HT-29 (cell line): ENCODE data around the gene TNFAIP2. TPM values are rescaled to one million over a fixed set of nuclear protein-coding genes. Genes with fewer than 3 reads are reported as not detected.

Experiments used
- DNase-seq: peaks from one replicate; pipeline ENCODE4 v3.0.0-alpha.2; 2015; ENCODE audit warnings: low spot score
- total RNA-seq: library from RNA; depleted of rRNA; stranded (reverse); fragments of >200 nt; shearing (Covaris generic); gene quantifications from 2 replicates; pipeline ENCODE4 v1.2.3, GENCODE V29; 2014

The TNFAIP2 gene
- total RNA-seq, 1 experiment from 2014 or later = 168 TPM

DNA sequence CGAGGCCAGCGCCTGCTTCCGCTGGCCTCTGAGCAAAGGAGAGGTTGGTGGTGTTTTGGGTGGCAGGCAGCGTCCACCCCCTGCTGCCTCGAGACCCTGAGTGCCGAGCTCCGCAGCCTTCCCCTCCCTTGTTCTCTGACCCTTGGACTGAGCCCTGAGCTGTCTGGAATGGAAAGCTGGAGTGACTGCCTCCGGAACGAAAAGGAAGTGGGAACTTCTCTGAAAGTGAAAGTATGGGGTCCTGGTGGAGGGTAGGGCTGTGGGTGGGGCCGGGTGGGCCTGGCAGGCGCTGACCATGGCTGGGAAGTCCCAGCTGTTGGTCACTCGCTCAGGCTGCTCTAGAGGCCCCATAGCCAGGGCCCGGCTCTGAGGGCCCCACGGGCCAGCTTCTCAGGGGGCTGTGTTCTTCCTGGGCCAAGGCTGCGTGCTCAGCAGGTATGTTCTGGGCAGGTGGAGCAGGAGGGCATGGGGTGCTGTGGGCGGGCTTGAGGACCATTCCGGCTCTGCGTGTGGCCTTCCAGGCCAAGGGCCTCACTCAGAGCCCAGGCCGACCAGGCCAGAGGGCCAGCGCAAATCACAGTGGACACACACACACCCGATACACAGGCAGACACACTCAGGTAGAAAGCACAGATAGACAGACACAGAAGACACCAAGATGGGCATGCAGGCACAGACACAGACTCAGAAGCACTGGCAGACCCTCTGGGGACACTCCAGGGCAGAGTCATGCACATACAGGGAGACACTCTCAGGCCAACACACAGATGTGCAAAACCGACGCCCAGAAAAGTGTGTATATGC, 28.7 kb upstream of the TNFAIP2 start, which contains the start of gene EXOC3L4:
Gene EXOC3L4, plus strand, starts transcription at position 320 of the 804 bp plus-strand sequence. CDS start 5,495 bp downstream, outside the sequence.
- DNase-seq = no peak

DNA sequence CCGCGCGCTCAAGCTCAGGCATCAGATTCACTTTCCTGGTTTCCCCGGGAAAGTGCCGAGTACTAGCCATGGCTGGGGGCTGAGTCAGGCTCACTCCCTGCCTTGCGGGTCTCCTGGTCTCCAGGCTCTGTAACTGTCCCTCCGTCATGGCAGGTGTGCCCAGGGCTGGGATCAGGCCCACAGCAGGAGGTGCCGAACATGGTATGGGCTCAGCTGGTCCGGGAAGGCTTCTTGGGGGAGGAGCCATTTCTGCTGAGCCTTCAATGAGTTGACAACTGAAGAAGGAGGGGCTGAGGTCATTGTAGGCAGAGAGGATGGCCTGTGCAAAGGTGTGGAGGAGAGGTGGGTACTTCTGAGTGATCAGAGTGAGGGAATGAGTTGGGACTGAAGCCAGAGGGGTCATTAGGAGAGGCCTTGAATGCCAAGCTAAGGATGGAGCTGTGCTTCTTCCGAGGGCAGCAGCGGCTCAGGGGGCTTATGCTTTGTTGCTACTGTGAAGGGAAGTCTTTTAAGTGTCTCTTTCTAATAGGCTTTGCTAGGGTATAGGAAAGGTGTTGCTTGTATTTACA, 28.0 kb upstream of the TNFAIP2 start:
- DNase-seq = no peak

DNA sequence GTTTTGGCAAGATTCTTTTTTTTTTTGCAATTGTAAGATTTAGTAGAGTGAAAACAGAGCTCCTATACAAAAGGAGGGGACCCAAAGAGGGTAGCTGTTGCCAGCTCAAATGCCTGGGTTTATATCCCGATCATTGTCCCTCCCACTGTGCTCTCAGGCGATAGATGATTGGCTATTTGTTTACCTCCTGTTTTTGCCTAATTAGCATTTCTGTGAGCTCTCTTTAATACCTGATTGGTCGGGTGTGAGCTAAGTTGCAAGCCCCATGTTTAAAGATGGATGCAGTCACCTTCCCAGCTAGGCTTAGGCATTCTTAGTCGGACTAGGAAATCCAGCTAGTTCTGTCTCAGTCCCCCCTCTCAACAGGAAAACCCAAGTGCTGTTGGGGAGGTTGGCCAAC, 26.9 kb upstream of the TNFAIP2 start:
- no peak for DNase-seq

DNA sequence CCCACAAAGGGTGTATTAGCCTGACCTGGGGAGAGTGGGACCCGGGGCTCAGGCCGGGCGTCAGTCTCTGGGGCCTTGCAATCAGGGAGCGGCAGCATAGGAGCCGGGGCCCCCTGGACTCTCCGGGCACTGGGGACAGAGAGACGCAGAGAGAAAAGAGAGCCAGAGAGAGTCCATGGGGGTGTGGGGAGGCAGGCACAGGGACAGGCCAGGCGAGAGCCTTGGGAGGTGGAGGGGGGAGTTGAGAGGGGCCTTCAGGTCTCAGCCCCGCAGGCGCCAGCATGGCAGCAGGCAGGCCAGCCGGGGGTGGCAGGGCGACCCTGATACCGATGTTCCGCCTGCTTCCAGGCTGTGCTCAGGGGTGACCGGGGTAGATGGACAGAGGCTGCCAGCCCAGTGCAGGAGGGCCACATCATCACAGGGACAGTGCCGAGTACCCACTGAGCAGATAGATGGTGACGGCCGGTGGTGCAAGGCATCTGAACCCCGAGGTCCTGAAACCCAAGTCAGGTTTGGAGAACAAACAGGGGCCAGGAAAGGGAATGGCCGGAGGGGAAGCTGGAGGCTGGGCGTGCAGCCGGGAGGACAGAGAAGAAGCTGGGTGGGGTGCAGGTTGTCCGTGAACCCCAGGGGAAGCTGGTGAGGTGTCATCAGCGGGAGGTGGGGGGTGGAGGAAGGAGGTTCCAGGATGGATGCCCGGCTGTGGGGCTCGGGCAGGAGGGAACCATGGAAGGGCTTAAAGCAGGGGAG, 25.8 kb upstream of the TNFAIP2 start:
- DNase-seq = no peak

DNA sequence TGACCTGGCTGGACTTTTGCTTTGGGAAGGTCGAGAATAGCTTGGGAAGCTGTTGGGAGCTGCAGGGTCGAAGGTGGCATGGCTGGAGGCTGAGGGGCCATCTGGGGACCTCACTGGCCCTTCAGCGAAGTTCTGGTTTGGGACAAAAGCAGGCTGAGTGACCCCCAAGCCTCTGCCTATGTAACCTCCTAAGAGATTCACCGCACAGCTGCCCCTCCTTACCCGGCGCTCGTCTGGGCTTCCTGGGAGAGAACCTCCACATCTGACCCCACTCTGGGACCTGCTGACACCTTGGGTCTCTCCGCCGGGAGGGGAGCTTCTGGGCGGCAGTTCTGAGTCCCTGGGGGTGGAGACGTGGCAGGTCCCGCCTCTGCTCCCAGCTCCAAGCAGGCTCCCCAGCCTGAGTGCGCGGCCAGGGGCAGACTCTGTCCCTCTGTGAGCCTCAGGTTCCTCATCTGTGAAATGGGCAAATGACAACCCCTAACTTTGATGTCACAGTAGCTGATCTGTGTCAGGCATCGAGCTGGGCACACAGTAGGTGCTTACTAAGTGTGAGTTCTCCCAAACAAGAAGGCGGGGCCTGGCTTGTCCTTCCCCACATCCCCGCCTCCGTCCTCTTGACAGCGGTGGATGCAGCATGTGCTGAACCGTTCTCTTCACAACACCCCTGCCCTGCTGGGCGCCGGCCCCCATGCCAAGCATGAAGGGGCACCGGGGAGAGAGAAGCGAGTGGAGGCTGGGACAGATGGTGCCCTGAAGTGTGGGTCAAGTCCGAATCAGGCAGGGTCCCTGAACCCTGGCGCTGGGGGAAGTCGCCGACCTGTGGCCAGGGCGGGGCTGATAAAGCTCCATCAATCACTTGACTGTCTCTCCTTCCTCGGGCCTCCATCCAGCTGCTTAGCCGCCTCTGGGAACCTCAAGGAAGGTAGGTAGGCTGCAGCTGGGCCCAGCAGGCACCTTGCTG, 25.0 kb upstream of the TNFAIP2 start:
- DNase-seq = no peak

DNA sequence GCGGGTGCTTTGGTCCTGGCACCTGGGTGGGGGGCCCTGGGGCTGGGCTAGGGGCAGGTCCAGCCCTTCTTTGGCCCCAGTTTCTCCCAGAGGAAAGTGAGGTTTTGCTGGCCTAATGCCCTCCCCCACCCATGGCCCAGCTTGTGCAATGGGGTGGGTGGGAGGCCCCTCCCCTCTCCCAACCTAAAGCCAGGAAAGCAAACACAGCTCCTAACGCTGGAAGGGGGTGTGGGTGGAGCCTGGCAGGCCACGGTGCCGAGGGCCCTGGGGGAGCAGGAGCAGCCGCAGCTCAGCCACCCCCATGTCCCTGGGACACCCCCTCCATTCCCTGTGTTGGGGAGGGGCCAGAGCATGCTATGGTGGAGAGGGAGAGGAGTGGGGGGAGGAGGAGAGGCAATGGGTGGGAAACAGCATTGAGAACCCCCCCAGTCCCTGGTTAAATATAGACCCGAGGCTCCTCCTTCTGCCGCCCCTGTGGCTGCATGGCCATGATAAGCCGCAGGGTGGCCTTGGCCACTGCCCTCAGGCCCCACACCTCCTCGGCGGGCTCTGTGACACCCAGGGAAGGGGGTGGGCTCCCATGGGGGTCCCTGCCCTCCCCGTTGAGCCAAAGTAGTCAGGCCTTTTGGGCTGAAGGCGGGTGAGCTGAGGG, 24.1 kb upstream of the TNFAIP2 start:
- no peak for DNase-seq

DNA sequence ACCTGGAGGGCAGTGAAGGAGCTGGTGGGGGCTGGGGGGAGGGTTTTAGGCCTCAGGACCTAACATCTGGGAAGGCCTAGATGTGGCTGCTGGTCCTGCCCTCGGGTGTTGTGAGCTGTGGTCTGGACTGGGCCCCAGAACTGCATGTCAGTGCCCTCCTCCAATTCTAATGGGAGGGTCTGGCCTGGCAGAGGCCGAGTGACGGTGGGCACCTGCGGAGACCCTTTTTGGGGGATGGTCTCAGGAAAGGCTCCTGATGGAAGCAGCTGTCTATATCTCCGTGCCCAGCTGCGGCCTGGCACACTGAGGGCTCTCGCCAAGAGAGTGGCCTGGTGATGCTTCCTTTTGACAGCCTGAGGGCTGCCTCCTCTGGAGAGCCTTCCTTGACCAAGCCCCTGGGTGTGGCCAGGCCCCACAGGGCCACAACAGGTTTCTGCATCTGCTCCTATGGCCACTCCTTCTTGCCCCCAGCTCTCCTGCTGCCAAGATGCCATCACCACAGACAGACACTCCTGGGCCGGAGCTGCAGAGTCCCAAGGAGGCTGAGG, 23.5 kb upstream of the TNFAIP2 start:
- no peak for DNase-seq

DNA sequence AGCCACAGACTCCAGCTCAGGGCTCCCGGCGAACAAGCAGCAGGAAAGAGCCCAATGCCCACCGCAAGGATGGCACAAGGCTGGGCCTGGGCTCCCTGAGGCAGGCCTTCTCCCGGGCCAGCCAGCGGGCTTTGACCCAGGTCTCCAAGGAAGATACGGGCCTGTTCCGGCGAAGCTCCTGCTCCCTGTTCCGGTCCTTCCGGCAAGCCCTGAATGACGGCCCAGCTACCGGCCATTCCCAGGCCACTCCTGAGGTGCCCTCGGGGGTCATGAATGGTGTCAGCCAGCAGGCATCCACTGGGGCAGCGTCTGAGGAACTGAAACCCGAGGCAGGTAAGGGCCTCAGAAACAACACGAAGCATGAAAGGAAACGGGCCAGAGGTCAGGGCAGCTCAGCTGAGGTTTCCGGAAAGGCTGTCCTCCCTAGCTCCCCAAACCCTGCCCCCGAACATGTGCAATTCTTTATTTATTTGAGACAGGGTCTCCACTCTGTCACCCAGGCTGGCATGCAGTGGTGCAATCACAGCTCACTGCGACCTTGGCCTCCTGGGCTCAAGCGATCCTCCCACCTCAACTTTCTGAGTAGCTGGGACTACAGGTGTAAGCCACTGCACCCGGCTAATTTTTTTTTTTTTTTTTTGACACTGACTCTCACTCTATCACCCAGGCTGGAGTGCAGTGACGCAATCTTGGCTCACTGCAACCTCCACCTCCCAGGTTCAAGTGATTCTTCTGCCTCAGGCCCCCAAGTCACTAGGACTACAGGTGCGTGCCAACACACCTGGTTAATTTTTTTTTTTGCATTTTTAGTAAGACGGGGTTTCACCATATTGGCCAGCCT, 22.8 kb upstream of the TNFAIP2 start:
- no peak for DNase-seq

DNA sequence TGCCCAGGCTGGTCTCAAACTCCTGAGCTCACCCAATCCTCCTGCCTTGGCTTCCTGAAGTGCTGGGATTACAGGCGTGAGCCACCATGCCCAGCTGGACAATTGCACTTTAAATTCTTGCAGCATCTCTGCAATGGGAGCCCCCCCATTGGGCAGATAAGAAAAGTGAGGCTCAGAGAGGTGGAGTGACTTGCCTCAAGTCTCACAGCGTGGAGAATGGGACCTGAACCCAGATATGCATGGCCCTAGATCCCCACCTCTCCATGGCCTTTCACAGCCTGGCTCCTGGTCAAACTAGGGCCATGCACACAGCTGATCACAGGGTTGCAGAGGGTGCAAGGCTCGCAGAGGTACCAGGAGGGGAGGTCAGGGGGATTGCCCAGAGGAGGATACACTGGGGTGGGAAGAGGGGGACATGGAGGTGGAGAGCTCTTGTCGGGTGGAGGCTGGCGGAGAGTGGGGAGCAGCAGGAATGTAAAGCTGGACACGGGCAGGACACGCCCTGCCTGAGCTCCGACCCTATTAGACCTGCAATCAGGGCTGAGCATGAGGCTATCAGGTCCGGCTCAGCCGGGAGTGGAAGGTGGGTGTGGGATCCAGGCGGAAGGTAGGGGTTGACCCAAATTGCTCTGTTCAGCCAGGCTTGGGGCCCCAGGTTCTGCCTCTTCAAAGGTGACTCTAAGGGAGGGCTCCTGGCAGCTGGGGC, 21.9 kb upstream of the TNFAIP2 start:
- DNase-seq = no peak

DNA sequence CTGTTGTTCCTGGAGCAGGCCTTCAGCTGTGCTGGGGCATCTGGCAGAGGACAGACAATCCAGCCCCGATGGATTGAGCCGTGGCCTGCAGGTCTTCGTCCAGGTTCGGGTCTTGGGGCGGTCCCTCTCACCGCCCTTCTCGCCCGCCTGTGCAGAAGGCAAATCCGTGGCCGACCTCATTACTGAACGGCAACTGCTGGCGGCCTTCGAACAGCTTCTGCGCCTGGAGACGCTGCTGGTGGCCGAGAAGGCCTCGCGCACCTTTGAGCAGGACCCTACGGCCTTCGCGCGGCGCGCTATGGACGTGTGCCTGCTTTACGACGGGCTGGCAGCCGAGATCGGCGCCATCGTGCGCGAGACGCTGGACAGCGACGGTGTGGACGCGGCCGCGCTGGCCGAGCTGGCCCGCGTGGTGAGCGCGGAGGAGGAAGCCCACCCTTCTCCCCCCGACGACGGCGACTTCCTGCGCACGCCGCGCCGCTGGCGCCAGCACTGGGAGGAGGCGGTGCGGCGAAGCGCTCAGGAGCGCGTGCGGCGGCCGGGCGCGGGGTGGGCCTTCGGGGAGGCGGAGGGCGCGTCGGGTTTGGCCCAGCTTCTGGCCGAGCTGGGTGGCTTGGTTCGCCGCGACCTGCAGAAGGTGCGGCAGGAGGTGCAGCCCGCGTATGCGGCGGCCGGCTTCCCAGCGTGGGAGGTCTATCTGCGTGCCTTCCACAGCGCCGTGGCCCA, 21.1 kb upstream of the TNFAIP2 start:
- no peak for DNase-seq

DNA sequence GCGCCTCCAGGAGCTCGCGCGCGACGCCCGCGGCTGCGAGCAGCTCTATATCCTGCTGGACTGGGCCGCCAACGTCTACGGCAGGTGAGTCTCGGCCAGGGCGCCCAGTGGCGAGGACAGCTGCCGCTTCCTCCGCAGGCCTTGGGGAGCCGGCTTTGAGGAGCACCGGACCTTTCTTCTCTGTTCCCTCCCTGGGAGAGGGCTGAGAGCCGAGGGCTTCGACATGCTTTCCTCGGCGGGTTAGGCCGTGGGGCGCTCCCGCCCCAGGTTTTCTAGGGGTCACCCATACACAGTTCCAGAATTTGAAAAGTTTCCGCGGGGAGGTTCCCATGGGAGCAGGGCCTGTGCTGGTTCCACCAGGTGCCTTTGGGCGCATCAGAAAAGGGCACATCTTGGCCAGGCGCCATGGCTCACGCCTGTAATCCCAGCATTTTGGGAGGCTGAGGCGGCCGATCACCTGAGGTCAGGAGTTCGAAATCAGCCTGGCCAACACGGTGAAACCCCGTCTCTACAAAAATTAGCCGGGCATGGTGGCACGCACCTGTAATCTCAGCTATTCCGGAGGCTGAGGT, 20.5 kb upstream of the TNFAIP2 start:
- DNase-seq = no peak

DNA sequence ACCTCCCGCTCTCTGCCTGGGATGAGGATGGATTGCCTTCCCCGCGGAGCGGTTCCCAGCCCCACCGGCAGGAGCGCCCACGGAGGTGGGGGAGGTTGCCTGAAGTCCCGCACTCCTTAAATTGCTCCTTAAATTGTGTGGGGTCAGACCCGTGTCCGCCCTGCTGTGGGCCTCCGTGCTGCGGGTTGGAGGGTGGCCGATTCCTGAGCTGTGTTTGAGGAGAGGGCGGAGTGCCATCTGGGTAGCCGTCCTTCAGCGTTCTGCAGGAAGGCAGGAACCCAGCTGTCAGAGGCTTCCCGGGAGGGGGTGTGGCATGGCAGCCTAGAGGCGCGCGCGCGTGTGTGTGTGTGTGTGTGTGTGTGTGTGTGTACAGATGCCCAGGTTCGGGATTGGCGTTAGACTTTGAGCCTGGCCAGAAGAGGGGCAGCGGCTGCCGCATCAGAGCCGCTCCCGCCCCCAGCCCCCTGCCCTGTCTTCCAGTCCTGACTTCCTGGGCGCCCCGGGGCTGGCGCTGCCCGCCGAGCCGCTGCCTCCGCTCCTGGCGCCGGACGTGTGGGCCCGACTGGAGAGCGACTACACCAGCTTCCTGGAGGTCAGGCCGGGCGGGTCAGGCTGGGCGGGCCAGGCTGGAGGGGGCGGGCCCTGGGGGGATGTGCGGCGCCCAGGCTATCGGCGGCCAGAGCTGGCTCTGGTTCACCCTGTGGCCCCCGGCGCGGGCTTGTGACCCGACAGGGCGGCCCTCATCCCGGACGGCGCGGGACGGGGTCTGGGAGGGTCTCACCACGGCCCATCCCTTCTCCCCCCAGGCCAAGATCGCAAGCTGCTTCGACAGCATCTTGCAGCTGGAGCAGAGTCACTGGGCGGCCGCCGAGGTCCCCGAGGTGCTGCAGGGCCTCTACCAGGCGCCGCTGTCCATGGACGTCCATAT, 19.5 kb upstream of the TNFAIP2 start:
- no peak for DNase-seq

DNA sequence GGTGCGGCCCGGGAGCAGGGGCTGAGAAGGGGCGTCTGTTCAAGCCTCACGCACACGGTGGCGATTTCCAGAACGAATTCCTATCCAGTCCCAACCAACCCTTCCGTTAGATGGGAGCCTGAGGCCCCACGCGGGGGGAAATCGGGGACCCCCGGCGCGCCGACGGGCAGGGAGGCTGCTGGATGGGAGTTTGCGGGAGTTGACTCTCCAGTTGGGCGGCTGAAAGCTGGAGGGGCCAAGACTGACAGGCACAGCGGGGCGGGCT, 18.9 kb upstream of the TNFAIP2 start:
- DNase-seq = no peak

DNA sequence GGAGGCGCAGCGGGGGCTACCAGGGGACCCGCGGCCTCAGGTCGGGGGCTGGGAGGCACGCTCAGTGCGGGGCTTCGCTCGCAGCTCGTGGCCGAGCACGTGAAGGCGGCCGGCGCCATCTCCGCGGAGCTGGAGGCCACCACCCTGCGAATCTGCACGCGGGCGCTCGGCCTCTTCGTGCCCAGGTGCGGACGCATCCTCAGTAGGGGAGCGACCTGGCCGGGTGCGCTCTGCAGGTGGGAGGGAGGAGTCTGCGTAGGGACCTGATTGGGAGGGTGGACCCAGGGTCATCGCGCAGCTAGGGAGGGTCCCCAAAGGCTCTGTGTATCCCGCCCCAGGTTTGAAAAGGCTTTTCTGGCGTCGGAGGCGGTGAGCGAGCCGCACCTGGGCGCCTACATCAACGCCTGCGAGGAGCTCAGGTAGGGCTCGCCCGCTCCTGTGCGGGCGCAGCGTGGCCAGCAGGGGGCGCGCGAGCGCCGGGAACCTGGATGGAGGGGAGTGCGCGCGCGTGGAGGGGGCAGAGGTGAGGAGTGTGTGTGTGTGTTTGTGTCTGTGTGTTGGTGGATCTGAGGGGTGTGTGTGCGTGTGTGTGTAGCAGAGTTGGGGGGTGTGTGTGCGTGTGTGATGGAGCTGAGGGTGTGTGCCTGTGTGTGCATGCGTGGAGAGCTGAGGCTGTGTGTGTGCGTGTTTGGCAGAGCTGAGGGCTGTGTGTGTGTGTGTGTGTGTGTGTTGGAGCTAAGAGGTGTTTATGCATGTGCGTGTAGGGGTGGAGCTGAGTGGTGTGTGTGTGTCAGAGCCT, 18.4 kb upstream of the TNFAIP2 start:
- peak; percentile 74 for DNase-seq

DNA sequence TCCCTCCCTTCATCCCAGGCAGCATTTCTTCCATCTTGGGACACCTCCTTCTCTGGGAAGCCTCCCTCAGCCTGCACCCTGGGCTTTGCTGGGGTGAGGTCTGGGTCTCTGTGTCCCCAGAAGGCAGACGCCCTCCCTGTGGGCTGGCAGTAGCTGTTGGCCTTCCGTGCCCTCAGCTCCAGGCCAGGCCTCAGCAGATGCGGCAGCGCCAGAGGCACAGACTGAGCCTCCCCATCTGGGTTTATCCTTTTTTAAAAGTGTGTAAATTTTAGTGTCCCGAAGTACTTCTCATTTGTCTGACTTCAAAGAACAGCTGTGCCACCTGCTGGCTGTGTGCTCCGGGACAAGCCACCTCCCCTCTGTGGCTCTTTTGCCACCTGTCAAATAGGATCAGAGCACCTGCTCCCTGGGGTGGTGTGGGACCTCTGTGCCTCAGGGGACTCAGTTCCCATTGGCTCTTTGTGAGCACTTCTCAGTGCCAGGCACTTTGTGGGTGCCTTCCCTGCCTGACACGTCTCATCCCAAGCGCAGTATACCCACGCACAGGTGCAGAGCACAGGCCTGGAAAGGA, 17.6 kb upstream of the TNFAIP2 start:
- peak; percentile 30 for DNase-seq

DNA sequence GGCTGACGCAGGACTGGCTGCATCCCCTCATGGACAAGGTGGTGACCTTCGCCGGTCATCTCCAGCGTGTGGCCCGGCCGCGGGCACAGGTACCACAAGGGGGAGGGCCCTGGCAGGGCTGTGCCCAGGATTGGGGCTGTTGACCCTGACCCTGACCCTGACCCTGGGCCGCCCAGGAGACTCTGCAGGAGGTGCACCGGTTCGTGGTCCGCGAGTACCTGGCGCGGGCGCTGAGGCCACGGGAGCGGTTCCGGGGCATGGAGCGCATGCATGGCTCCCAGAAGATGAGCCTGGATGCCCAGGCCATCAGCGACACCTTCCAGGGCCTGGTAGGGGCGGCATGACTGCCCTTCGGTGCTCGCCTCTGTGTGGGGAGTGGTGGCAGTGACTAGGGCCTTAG, 15.8 kb upstream of the TNFAIP2 start:
- no peak for DNase-seq
